D721Med (cell line): ENCODE data around the gene LIN54.
"Not testable (repeated sequence)": the region's sequence is repeated elsewhere in the genome, so short reads cannot be mapped to it uniquely, and the experiment has no call there.

Source experiments
- DNase-seq: peaks from one replicate; pipeline ENCODE4 v3.0.0; 2011; ENCODE audit warnings: low spot score; ENCODE audit not compliant: insufficient read length
- FAIRE-seq: peaks from 2 replicates; lab custom pipeline; 2011; peaks lifted over from hg19 to GRCh38; lab: Jason Lieb, UNC
- CTCF ChIP-seq: IDR thresholded peaks from 2 replicates; pipeline ENCODE4 v1.5.1; 2012; ENCODE audit warnings: mild to moderate bottlenecking, control low read depth; ENCODE audit not compliant: insufficient read depth; ENCODE audit errors: missing control alignments

LIN54 gene

GRCh38 chr4:83011689-83012199 lies 1.1 kb upstream of the LIN54 start:
- no peak for DNase-seq
- FAIRE-seq = no peak

GRCh38 chr4:83010111-83010521 lies 507 bp downstream of the LIN54 start:
- DNase-seq (no peak), FAIRE-seq (no peak)
- no peak for TF ChIP-seq CTCF

More at GRCh38 chr4:83011689-83012199, 1.1 kb upstream of the LIN54 start:
- TF ChIP-seq CTCF = no peak

- TF ChIP-seq CTCF = no peak
- DNase-seq (no peak), FAIRE-seq (no peak)
Observed at GRCh38 chr4:83009529-83009928, 1.1 kb downstream of the LIN54 start.

GRCh38 chr4:83003044-83003791 lies 7.4 kb downstream of the LIN54 start:
- not testable (repeated sequence) for DNase-seq, FAIRE-seq

- FAIRE-seq (no peak), DNase-seq (no peak)
- TF ChIP-seq CTCF = no peak
Observed at GRCh38 chr4:83002329-83002728, 8.3 kb downstream of the LIN54 start.

- FAIRE-seq (no peak), DNase-seq (no peak)
- TF ChIP-seq CTCF = no peak
Observed at GRCh38 chr4:82998898-82999297, 11.7 kb downstream of the LIN54 start.

GRCh38 chr4:82994834-82995233 lies 15.8 kb downstream of the LIN54 start:
- no peak for DNase-seq
- TF ChIP-seq CTCF = no peak

More at GRCh38 chr4:82994834-82995233, 15.8 kb downstream of the LIN54 start:
- no peak for FAIRE-seq
